Measurements from ENCODE around the gene USH1C.

USH1C gene

GRCh38 chr11:17521106-17521900 lies 22.9 kb downstream of the USH1C start:
- TF ChIP-seq CTCF (IDR thresholded peaks at IDR 0.05; ENCODE audit: poor library complexity, severe bottlenecking) = no peak
- no peak overlapping the region for H3K4me3 ChIP-seq (ENCODE audit: severe bottlenecking)
- H3K27me3 ChIP-seq (ENCODE audit: insufficient read depth, poor library complexity, severe bottlenecking) = no peaks in the 10 kb centered on the region
- ATAC-seq (ENCODE audit: low read depth) = no peak
- no peaks in the 10 kb centered on the region for H3K36me3 ChIP-seq (ENCODE audit: low read depth)
- no peaks in the 10 kb centered on the region for H3K4me1 ChIP-seq (ENCODE audit: insufficient read depth, poor library complexity, severe bottlenecking)
- DNase-seq (ENCODE audit: low spot score) = no peak
- H3K27ac ChIP-seq (ENCODE audit: poor library complexity, severe bottlenecking) = no peak overlapping the region
- no peaks in the 10 kb centered on the region for H3K9me3 ChIP-seq (ENCODE audit: severe bottlenecking)

GRCh38 chr11:17519061-17519885 lies 24.9 kb downstream of the USH1C start:
- TF ChIP-seq CTCF (IDR thresholded peaks at IDR 0.05; ENCODE audit: poor library complexity, severe bottlenecking) = no peak
- no peak for ATAC-seq (ENCODE audit: low read depth)

GRCh38 chr11:17518366-17518765 lies 25.9 kb downstream of the USH1C start:
- DNase-seq (ENCODE audit: low spot score) = no peak
- Histone ChIP-seq H3K27ac (ENCODE audit: poor library complexity, severe bottlenecking) (no peak overlapping the region), H3K4me1 (ENCODE audit: insufficient read depth, poor library complexity, severe bottlenecking) (no peaks in the 10 kb centered on the region), H3K36me3 (ENCODE audit: low read depth) (no peaks in the 10 kb centered on the region), H3K4me3 (ENCODE audit: severe bottlenecking) (no peak overlapping the region), H3K27me3 (ENCODE audit: insufficient read depth, poor library complexity, severe bottlenecking) (no peaks in the 10 kb centered on the region), H3K9me3 (ENCODE audit: severe bottlenecking) (no peaks in the 10 kb centered on the region)
- TF ChIP-seq CTCF (IDR thresholded peaks at IDR 0.05; ENCODE audit: poor library complexity, severe bottlenecking) = no peak
- ATAC-seq (ENCODE audit: low read depth) = no peak

More at GRCh38 chr11:17519061-17519885, 24.9 kb downstream of the USH1C start:
- no peak overlapping the region for H3K4me3 ChIP-seq (ENCODE audit: severe bottlenecking)
- H3K27me3 ChIP-seq (ENCODE audit: insufficient read depth, poor library complexity, severe bottlenecking) = no peaks in the 10 kb centered on the region
- no peak for DNase-seq (ENCODE audit: low spot score)
- H3K9me3 ChIP-seq (ENCODE audit: severe bottlenecking) = no peaks in the 10 kb centered on the region
- H3K36me3 ChIP-seq (ENCODE audit: low read depth) = no peaks in the 10 kb centered on the region
- H3K27ac ChIP-seq (ENCODE audit: poor library complexity, severe bottlenecking) = no peak overlapping the region
- H3K4me1 ChIP-seq (ENCODE audit: insufficient read depth, poor library complexity, severe bottlenecking) = no peaks in the 10 kb centered on the region

GRCh38 chr11:17517186-17517585 lies 27.0 kb downstream of the USH1C start:
- no peak for TF ChIP-seq CTCF (IDR thresholded peaks at IDR 0.05; ENCODE audit: poor library complexity, severe bottlenecking)
- H3K4me1 ChIP-seq (ENCODE audit: insufficient read depth, poor library complexity, severe bottlenecking) = no peaks in the 10 kb centered on the region

More at GRCh38 chr11:17517186-17517585, 27.0 kb downstream of the USH1C start:
- no peak for ATAC-seq (ENCODE audit: low read depth)
- DNase-seq (ENCODE audit: low spot score) = no peak
- H3K27ac ChIP-seq (ENCODE audit: poor library complexity, severe bottlenecking) = no peak overlapping the region
- no peaks in the 10 kb centered on the region for H3K36me3 ChIP-seq (ENCODE audit: low read depth)
- no peaks in the 10 kb centered on the region for H3K9me3 ChIP-seq (ENCODE audit: severe bottlenecking)
- no peaks in the 10 kb centered on the region for H3K27me3 ChIP-seq (ENCODE audit: insufficient read depth, poor library complexity, severe bottlenecking)
- H3K4me3 ChIP-seq (ENCODE audit: severe bottlenecking) = no peak overlapping the region
